Fibroblast of skin of back (primary cell): ENCODE results near the gene RAB11FIP3.
A peak's percentile ranks its signal among the peaks of the same experiment; 100 is the strongest.
"Not testable (repeated sequence)": the region's sequence is repeated elsewhere in the genome, so short reads cannot be mapped to it uniquely, and the experiment has no call there.

Experiments
- DNase-seq: peaks from one replicate; pipeline ENCODE4 v3.0.0-alpha.2; 2013

The RAB11FIP3 gene

DNA sequence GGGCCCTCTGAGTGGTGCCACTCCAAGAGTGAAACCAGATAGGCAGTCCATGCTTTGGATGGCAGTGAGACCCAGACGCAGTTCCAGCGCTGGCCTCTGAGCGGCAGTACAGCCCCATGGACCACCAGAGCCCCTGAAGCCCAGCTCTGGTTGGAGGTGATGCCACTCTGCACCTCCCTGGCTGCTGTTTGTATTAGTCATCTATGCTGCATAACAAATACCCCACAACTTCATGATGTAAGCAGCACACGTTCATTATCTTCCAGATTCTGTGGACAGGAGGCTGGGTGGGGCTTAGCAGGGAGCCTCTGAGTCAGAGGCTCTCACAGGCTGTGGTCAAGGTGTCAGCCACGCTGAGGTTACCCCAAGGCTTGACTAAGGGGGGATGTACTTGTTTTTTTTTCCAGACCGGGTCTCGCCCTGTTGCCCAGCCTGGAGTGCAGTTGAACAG is 33.5 kb upstream of the RAB11FIP3 start:
- DNase-seq, result peak; percentile 73

DNA sequence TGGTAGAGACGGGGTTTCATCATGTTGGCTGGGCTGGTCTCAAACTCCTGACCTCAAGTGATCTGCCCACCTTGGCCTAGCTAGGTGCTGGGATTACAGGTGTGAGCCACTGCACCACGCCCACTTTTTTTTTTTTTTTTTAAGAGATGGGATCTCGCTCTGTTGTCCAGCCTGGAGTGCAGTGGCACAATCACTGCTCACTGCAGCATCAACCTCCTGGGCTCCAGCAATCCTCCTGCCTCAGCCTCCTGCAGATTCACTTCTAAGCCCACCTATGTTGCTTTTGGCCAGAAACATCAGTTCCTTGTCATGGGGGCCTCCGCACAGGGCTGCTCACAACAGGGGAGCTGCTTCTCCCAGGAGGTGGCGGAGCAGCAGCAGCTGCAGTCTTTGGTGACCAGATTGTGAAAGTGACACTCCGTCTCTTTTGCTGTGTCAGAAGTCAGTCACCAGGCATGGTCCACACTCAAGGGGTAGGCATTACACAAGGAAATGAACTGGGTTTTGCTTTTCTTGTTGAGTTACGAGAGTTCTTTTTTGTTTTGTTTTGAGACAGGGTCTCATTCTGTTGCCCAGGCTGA is 32.9 kb upstream of the RAB11FIP3 start:
- DNase-seq, result no peak

DNA sequence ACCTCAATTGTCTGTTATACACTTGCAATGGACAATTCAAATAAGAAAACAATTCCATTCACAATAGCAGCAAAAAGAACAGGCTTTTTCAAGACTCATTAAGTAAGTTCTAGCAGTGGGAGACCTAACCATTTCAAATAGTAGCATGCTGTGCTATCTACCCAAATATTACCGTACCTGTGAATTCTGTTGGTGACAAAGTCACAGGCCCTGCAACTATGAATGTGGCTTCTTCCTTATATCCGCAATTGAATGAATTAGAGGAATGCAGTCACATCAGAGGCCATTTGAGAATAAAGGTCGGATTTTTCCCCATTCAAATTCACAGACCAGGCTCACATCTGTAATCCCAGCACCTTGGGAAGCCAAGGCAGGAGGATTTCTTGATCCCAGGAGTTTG is 29.2 kb upstream of the RAB11FIP3 start:
- no peak for DNase-seq

DNA sequence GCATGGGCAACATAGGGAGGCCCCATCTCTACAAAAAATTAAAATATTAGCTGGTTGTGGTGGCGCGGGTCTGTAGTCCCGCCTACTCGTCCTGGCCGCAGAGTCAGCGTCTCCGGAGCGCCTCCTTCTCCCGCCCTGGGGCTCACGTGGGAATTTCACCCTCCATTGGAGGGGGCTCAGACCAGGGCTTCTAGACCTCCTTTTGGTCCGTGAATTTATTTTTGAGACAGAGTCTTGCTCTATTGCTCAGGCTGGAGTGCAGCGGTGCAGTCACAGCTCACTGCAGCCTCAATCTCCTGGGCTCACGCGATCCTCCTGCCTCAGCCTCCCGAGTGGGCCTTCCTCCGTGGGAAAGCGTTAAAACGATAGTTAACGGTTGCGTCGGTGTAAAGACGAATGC is 28.8 kb upstream of the RAB11FIP3 start:
- peak; percentile 66 for DNase-seq

DNA sequence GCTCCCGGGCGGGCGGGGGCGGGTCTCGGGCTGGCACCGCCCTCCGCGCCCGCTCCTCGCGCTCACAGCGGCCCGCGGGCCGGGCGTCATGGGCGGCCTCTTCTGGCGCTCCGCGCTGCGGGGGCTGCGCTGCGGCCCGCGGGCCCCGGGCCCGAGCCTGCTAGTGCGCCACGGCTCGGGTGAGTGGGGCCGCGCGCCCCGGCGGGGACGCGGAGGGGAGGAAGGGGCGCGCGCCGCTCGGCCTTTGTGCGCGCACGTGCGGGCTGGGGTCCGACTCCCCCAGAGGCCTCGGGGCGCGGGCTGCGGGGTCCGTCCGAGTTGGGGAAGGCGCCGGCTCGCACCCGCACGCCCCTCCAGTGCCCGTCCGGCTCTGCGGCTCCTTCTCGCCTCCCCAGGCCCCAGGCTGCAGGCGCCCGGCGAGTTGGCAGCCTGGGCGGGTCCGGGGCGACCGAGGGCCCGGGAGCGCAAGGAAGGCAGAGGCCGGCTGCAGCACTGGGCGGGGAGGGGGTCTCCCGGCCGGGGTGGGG is 28.3 kb upstream of the RAB11FIP3 start, which contains the start of gene NME4:
TSS of gene NME4 (plus strand) at position 65 of the 527 bp plus-strand sequence. CDS start at position 89, 24 bp downstream.
- DNase-seq, result peak; percentile 47

DNA sequence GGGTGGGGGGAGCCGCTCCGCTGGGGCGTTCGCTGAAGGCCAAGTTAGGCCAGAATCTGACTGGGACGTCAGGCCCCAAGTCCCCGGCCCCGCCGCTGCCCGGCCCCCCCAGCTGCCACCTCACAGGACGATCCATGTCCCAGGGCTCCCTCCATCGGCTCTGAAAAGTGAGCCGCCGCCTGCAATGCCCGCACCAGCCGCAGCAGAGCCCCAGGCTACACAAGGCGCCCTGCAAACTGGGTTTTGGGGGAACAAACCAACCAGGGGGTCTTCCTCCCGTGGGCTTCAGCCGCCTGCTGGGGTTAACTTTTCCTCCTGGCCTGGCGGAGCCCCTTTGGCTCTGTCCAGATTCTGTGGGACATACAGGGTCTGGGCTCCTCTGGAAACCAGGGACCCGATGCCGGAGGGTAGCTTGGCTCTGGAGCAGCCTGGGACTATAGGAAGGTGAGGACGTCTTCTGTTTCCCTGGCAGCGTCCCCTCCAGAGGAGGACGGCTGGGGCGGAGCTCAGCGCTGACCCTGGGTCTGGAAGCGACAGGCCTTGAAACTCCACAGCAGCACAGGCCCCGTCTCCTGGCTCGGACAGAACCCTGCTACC is 27.6 kb upstream of the RAB11FIP3 start:
- DNase-seq, result peak; percentile 78

DNA sequence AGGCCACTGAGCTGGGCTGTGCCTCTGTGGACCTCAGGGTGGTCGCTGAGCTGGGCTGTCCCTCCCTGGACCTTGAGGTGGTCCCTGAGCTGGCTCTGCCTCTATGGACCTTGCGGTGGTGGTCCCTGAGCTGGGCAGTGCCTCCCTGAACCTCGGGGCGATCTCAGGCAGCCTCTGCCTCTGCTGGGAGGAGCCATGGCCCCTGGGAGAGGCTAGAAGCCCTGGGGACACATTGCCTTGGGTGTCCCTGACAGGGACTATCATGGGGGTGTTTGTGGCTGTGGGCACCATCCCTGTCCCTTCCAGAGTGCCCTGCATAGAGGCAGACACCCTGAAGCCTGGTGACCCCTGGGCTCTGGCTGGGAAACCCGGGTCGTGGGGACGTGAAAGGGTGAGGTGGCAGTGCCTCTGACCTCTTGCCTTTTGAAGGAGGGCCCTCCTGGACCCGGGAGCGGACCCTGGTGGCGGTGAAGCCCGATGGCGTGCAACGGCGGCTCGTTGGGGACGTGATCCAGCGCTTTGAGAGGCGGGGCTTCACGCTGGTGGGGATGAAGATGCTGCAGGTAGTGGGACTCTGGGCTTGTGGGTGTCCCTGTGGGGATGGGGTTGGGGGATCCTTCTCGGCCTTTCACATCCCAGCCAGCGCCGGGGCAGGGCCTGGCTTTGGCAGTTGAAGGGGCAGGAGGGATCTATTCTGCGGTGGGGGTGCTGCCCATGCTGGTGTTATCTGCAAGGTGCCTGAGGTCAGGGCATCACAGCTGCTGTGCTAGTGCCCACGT is 26.7 kb upstream of the RAB11FIP3 start:
- DNase-seq, result no peak

DNA sequence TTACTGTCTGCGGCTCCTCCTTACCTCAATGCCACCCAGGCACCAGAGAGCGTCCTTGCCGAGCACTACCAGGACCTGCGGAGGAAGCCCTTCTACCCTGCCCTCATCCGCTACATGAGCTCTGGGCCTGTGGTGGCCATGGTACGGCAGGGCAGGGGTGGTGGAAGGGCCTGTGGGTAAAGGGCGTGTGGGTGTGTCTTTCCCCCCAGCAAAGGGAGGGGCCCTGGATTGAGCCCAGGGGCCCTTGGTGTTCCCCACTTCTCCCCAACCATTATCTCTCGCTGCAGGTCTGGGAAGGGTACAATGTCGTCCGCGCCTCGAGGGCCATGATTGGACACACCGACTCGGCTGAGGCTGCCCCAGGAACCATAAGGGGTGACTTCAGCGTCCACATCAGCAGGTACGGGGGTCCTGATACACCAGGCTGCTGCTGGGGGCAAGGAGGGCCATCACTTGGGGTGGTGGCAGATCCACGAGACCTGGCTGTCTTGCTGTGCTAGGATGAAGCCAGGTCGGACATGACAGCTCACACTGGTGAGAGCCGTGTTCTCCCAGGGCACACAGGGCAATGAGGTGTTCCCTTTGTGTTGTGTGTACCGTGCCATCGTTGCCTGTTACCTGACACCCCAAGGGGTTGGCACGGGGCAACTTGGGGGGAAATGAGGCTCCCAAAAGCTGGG is 26.0 kb upstream of the RAB11FIP3 start:
- no peak for DNase-seq

DNA sequence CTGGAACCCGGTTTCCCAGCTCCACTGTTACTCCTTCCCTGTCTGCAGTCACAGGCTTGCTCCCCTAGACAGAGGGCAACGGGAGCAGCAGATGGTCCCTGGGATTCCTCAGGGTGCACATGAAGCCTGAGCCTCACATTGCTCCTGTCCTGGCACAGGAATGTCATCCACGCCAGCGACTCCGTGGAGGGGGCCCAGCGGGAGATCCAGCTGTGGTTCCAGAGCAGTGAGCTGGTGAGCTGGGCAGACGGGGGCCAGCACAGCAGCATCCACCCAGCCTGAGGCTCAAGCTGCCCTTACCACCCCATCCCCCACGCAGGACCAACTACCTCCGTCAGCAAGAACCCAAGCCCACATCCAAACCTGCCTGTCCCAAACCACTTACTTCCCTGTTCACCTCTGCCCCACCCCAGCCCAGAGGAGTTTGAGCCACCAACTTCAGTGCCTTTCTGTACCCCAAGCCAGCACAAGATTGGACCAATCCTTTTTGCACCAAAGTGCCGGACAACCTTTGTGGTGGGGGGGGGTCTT is 25.3 kb upstream of the RAB11FIP3 start:
- no peak for DNase-seq

DNA sequence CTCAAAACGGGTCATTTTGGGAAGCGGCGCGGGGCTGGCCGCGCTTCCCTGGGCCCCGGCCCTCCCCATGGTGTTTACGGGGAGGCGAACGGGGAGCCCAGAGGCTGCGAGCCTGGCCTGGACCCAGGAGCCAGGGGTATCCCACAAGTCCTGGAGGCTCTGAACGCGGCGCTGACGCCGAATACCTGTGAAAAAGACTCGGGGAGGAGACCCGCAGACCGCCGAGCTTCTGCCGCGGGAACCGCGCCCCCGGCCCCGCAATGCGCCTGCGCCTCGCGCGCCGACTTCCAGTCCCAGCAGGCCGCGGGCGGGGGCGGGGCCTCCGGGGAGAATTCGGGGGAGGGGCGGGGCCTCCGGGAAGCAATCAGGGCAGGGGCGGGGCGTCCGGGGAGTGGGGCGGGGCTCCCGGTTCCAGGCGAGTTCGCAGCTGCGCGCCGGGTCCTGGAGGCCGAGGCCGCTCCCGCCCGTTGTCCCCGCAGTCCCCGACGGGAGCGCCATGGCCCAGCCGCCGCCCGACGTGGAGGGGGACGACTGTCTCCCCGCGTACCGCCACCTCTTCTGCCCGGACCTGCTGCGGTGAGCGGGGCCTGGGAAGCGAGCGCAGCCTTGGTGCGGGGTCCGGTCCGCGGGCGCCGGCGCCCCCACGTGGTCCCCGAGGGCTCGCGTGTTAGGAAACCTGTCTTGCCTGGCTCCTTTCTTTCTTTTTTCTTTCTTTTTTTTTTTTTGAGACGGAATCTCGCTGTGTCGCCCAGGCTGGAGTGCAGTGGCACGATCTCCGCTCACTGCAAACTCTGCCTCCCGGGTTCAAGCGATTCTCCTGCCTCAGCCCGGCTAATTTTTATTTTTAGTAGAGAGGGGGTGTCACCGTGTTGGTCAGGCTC is 23.7 kb upstream of the RAB11FIP3 start, which contains the start of gene DECR2:
TSS of gene DECR2 (plus strand) at position 418 of the 881 bp plus-strand sequence. CDS start at position 497, 79 bp downstream.
- DNase-seq, result peak; percentile 84

DNA sequence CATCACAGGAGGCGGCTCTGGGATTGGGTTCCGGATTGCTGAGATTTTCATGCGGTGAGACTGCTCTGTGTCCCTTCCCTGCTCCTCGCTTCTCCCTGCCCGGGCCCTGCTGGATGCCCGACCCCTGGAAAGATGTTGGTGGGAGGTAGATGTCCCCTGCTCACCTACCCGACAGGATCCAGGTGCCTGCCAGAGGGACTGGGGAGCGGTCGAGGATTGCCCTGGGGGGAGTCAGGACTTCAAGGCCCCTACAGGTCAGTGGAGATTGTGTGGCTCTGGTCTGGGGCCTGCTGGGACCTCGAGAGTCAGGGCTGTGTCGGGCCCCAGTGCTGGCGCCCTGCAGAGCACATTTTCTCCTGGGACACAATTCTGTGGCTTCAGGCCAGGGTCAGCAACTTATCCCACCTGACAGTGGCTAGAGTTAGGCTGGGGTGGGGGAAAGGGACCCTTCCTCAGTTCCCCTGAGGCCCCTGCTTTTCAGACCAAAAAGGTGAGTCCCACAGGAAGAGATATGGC is 20.4 kb upstream of the RAB11FIP3 start:
- no peak for DNase-seq

DNA sequence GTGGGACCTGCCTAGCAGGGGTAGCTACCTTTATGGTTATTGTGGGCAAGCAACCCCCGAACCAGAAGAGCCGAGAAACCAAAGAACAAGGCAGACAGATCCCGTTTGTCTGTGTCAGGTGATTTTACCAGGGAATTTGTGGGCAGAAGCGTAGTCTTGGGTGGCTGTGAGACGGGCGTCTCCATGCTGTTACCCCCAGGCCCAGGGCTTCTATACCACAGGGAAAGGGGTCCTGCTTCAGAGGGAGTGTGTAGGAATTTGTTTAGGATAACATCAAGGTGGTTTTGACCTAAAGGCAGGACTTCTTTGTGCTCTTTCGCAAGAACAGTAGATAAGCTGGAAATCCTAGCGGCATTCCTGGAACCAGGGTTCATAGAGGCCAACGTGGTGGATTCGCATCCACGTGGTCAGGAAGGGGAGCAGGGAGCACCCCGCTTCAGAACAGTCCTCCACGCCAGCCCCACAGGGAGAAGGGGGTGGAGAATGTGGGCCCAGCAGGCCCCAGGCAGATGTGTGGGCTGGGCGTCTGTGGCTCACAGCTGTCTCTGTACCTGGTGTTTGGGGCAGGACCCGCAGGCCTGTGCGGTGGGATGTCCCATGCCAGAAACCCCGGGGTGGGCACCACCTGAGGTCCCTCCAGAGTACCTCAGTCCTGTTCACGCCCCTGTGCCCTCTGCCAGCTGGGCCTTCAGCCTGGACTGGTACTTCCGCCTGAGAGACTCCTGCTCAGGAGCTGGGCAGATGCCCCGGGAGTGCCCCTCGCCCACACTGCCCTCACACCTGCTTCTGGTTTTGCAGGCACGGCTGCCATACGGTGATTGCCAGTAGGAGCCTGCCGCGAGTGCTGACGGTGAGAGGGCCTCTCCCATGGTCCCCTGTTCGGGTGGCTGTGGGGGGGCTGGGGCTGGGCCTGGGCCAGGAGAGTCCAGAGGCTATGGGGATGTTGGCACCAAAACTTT is 19.6 kb upstream of the RAB11FIP3 start:
- DNase-seq, result no peak

DNA sequence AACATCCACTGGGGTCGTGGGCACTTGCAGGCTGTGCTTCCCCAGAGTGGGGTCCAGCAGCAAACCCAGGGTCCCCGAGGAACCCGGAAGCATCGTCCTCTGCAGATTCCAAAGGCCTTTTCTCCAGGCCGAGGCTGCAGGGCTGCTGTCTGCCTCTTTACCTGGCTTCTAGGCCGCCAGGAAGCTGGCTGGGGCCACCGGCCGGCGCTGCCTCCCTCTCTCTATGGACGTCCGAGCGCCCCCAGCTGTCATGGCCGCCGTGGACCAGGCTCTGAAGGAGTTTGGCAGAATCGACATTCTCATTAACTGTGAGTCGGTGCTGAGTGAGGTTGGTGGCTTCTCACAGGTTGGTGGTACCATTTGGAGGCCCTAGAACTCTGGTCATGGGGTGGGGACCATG is 18.2 kb upstream of the RAB11FIP3 start:
- no peak for DNase-seq

DNA sequence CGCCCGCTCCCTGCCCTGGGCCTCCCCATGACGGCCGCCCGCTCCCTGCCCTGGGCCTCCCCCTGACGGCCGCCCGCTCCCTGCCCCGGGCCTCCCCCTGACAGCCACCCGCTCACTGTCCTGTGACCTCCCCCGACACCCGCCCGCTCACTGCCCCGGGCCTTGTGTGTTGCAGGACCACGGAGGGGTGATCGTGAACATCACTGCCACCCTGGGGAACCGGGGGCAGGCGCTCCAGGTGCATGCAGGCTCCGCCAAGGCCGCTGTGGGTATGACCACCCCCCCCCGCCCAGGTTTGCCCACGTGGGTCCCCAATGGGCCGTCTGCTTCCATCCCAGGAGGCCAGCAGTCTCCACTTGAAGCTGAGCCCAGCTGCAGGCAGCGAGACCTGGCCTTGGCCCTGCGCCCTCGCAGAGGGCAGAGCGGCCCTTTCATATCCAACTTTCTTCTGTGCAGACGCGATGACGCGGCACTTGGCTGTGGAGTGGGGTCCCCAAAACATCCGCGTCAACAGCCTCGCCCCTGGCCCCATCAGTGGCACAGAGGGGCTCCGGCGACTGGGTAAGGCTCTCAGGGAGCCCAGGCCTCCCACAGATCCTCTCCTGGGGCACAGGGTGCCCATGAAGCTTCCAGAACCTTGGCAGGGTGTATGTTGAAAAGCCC is 14.8 kb upstream of the RAB11FIP3 start:
- DNase-seq, result no peak

DNA sequence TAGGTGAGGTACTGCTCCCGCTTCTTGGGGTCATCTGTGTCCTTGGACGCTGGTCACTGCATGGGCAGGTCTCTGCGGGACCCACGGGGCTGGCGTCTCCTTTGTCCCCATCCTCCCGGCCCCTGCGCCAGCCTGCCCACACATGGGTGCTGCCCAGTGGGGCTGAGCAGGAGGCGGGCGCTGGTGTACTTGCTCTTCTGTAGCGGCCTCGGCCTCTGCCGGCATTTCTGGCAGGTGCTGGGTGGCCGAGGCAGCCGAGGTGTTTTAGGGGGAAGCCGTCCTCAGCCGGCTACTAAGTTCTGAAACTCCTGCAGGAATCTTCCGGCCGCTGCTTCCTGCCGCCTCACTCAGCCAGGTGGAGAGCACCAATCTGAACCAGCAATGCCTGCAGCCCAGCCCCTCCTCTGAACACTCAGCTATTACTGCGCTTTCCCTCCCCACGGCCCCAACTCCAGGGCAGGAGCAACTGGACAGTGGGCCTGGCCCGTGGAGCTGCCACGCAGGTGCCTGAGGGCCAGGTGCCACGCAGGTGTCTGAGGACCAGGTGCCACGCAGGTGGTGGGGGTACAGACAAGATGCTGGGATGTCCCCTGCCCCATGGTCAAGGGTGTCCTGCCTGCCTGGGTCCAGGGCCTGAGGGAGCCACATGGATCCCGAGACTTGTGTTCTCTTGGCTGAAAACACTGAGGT is 13.7 kb upstream of the RAB11FIP3 start:
- no peak for DNase-seq

DNA sequence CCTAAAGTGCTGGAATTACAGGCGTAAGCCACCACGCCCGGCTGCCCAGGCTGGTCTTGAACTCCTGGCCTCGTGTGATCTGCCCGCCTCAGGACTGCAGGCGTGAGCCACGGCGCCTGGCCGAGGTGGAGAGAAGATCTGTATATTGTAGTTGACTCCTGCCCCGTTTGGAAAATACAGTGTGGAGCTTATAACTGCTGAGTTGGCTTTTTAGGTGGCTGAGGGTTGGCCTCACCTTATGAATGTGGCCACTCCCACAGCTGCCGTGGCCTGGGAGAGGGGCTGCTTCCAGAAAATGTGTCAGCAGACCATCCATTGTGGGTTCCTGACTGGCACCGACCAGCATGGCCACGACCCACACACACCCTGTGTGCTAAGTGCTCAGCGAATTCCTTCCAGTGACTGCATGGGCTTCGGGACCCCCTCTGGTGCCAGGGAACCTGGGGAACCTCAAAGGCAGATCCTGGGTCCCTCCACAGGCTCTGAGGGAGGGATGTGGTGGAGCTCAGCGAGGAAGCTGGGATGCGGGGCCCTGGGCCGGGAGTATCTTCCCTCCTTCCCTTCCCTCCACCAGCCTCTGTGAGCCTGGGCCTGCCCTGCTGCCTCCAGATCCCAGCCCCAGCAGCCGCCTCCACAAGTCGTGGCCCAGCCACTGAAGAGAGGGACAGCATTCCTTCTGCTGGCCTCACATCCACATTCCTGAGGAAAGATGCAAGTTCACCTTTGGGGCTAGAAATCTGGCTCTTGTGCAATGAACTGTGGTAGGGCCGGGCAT is 10.9 kb upstream of the RAB11FIP3 start:
- DNase-seq, result no peak

DNA sequence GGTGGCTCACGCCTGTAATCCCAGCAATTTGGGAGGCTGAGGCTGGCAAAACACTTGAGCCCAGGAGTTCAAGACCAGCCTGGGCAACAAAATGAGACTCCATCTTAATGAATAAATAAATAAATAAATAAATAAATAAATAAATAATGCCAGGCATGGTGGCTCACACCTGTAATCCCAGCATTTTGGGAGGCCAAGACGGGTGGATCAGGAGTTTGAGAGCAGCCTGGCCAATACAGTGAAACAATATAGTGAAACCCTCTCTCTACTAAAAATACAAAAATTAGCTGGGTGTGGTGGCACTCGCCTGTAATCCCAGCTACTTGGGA is 10.3 kb upstream of the RAB11FIP3 start:
- DNase-seq, result not testable (repeated sequence)

DNA sequence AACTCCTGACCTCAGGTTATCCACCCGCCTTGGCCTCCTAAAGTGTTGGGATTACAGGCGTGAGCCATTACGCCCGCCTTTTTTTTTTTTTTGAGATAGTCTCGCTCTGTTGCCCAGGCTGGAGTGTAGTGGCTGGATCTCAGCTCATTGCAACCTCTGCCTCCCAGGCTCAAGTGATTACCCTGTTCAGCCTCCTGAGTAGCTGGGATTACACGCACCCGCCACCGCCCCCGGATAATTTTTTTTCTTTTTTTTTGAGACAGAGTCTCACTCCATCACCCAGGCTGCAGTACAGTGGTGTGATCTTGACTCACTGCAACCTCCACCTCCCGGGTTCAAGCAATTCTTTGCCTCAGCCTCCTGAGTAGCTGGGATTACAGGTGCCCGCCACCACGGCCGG is 3.3 kb upstream of the RAB11FIP3 start:
- DNase-seq, result not testable (repeated sequence)
